Dermis microvascular lymphatic vessel endothelial cell (primary cell): ENCODE measurements around the gene LRGUK. TPM values are rescaled to one million over a fixed set of nuclear protein-coding genes. Genes with fewer than 3 reads are reported as not detected.
"Not testable (repeated sequence)": the region's sequence is repeated elsewhere in the genome, so short reads cannot be mapped to it uniquely, and the experiment has no call there.

Experiments
- DNase-seq, 2 donors: peaks; one replicate each; pipeline versions ENCODE4 v3.0.0 to v3.0.0-alpha.2; 2010; ENCODE audit warnings: low read depth in 2 of 2
- total RNA-seq: library from RNA; depleted of rRNA; stranded (reverse); fragments of >200 nt; gene quantifications from 2 replicates; pipeline ENCODE4 v1.2.1, GENCODE V29; 2014

LRGUK gene
- total RNA-seq, 1 donor from 2014 or later: under 0.01 TPM

GRCh38 chr7:134186027-134186426, 58.9 kb downstream of the LRGUK start:
- no peak for DNase-seq

- no peak for DNase-seq
Measured at GRCh38 chr7:134186801-134187200, 59.7 kb downstream of the LRGUK start.

- DNase-seq: no peak
Measured at GRCh38 chr7:134187893-134188292, 60.8 kb downstream of the LRGUK start.

- DNase-seq: no peak
Measured at GRCh38 chr7:134188311-134188710, 61.2 kb downstream of the LRGUK start.

- DNase-seq: no peak
Measured at GRCh38 chr7:134189559-134189958, 62.4 kb downstream of the LRGUK start.

- no peak for DNase-seq
Measured at GRCh38 chr7:134191876-134192275, 64.7 kb downstream of the LRGUK start.

GRCh38 chr7:134193240-134193639, 66.1 kb downstream of the LRGUK start:
- DNase-seq: no peak

GRCh38 chr7:134195252-134195651, 68.1 kb downstream of the LRGUK start:
- no peak for DNase-seq

- DNase-seq: no peak
Measured at GRCh38 chr7:134196439-134196838, 69.3 kb downstream of the LRGUK start.

- DNase-seq: no peak
Measured at GRCh38 chr7:134197345-134197744, 70.2 kb downstream of the LRGUK start.

GRCh38 chr7:134200970-134201369, 73.8 kb downstream of the LRGUK start:
- DNase-seq: no peak

GRCh38 chr7:134201569-134202261, 74.6 kb downstream of the LRGUK start:
- DNase-seq: no peak

GRCh38 chr7:134203186-134203889, 76.2 kb downstream of the LRGUK start:
- no peak for DNase-seq

- DNase-seq: no peak
Measured at GRCh38 chr7:134209322-134210015, 82.3 kb downstream of the LRGUK start.

GRCh38 chr7:134210227-134210626, 83.1 kb downstream of the LRGUK start:
- no peak for DNase-seq

GRCh38 chr7:134210976-134211663, 84.0 kb downstream of the LRGUK start:
- no peak for DNase-seq

- DNase-seq: no peak
Measured at GRCh38 chr7:134211817-134212216, 84.7 kb downstream of the LRGUK start.

GRCh38 chr7:134212576-134213546, 85.7 kb downstream of the LRGUK start:
- peak in 1 of 2 donors; percentile 73 for DNase-seq

- no peak for DNase-seq
Measured at GRCh38 chr7:134220236-134220635, 93.1 kb downstream of the LRGUK start.

GRCh38 chr7:134231296-134231695, 104.2 kb downstream of the LRGUK start:
- DNase-seq: not testable (repeated sequence)

- DNase-seq: no peak
Measured at GRCh38 chr7:134234216-134234615, 107.1 kb downstream of the LRGUK start.
